ENCODE results near the gene RRP8.

DNA sequence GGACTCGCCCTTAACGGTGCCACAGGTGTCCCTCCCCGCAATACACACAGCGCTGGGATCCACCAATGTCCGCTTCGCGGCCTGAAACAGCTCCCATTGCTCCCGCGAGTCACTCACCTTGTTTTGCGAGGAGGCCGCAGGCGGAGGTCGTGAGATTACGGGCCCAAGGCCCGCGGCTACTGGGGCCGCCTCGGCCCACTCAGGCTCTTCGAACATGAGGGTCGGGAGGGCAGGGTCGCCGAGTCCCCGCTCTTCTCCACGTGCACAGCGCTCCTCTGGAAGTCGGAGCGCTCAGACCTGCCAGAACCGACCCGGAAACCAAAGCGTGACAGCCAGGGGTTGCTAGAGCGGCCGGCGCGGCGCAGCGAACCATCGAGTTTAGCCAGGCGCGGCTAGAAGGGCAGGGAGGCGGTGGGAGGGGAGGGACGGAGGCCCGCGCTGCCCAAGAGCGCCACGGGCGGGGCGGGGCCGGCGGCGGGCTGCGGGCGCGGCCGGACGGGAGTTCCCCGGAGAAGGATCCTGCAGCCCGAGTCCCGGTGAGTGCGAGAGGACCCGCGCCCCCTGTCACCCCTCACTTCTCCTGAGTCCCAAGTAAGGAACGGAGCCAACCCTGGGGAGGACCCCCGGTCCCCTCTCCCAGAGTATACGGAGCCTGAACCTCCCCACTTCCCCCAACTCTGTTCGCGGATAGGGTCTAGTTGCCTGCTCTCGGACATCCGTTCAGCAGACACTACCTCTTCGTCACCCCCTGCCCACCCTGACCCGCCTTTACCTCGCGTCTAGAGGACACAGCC lies at the start of gene RRP8, which contains the start of gene ILK:
- TF ChIP-seq, protein P1, sequence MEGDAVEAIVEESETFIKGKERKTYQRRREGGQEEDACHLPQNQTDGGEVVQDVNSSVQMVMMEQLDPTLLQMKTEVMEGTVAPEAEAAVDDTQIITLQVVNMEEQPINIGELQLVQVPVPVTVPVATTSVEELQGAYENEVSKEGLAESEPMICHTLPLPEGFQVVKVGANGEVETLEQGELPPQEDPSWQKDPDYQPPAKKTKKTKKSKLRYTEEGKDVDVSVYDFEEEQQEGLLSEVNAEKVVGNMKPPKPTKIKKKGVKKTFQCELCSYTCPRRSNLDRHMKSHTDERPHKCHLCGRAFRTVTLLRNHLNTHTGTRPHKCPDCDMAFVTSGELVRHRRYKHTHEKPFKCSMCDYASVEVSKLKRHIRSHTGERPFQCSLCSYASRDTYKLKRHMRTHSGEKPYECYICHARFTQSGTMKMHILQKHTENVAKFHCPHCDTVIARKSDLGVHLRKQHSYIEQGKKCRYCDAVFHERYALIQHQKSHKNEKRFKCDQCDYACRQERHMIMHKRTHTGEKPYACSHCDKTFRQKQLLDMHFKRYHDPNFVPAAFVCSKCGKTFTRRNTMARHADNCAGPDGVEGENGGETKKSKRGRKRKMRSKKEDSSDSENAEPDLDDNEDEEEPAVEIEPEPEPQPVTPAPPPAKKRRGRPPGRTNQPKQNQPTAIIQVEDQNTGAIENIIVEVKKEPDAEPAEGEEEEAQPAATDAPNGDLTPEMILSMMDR (IDR thresholded peaks at IDR 0.05): peak in 3 of 7 experiments; percentile 11 to 39 (median 29)
- peak; percentile 67 to 90 (median 87) for TF ChIP-seq POLR2AphosphoS5 (IDR thresholded peaks at IDR 0.05)
- TF ChIP-seq POLR2A (IDR thresholded peaks at IDR 0.05): no peak
- no peak for TF ChIP-seq EP300 (IDR thresholded peaks at IDR 0.05)
